ENCODE results near the gene CERS1.

Gene CERS1

GRCh38 chr19:18876865-18877264, 19.1 kb downstream of the CERS1 start (continued):
- TF ChIP-seq BCL6B (tag by site-specific recombination; IDR thresholded peaks at IDR 0.05), result no peak

GRCh38 chr19:18875726-18876125, 20.2 kb downstream of the CERS1 start:
- no peak overlapping the region for H3K27ac ChIP-seq (ENCODE audit: extremely low read depth, low read depth, low read length)
- no peak overlapping the region for H3K4me3 ChIP-seq (ENCODE audit: low read depth, low read length)
- ChIA-PET CTCF (interaction anchor here (0.6 to 3.4 kb wide), 7 partner anchors 10 to 263 kb away, joined by 3 to 32 read pairs (median 3); partner anchors contain the start of gene TMEM59L), POLR2A (interaction anchor here (0.6 to 1.4 kb wide), 4 partner anchors 26 to 112 kb away, joined by 3 read pairs; partner anchors contain the start of genes COPE and DDX49)
- TF ChIP-seq OSR2 (tag by site-specific recombination; IDR thresholded peaks at IDR 0.05) (no peak), ZNF561 (tag by site-specific recombination; IDR thresholded peaks at IDR 0.05; ENCODE audit: borderline replicate concordance) (no peak), MZF1 (tag by site-specific recombination; IDR thresholded peaks at IDR 0.05; ENCODE audit: borderline replicate concordance) (no peak), ZNF148 (tag by site-specific recombination; IDR thresholded peaks at IDR 0.05; ENCODE audit: borderline replicate concordance) (no peak)
- H3K9me3 ChIP-seq (ENCODE audit: control insufficient read depth, insufficient read depth, low read depth, low read length), result no peaks in the 10 kb centered on the region
- peaks cover 5% of the 10 kb centered on the region for H3K4me1 ChIP-seq (ENCODE audit: control insufficient read depth, insufficient read depth, low read length)
- peaks cover 7 to 58% of the 10 kb centered on the region in 2 experiments; a peak in 2 of 3 replicates for H3K36me3 ChIP-seq (ENCODE audit: control insufficient read depth in 2 of 2, insufficient read depth in 1 of 2, low read length in 2 of 2)

GRCh38 chr19:18871543-18871942, 24.4 kb downstream of the CERS1 start:
- Histone ChIP-seq H3K4me3 (ENCODE audit: low read depth, low read length) (no peak overlapping the region), H3K27ac (ENCODE audit: extremely low read depth, low read depth, low read length) (no peak overlapping the region), H3K9me3 (ENCODE audit: control insufficient read depth, insufficient read depth, low read depth, low read length) (no peaks in the 10 kb centered on the region), H3K36me3 (ENCODE audit: control insufficient read depth in 2 of 2, insufficient read depth in 1 of 2, low read length in 2 of 2) (peaks cover 4 to 46% of the 10 kb centered on the region in 2 experiments; a peak in 2 of 3 replicates), H3K4me1 (ENCODE audit: control insufficient read depth, insufficient read depth, low read length) (peaks cover 5% of the 10 kb centered on the region)
- CTCF ChIA-PET, result interaction anchor here (0.7 to 1.6 kb wide), 3 partner anchors 8 to 15 kb away, joined by 3 to 5 read pairs (median 4); no protein-coding TSS in a partner anchor
- TF ChIP-seq PRDM1 (tag by site-specific recombination; IDR thresholded peaks at IDR 0.05) (no peak), TRIM28 (IDR thresholded peaks at IDR 0.05; ENCODE audit: borderline replicate concordance, low read length) (peak; percentile 12; the same call in 1 of the 2 replicates), ZNF645 (tag by site-specific recombination; IDR thresholded peaks at IDR 0.05) (no peak), ZNF175 (tag by site-specific recombination; IDR thresholded peaks at IDR 0.05) (no peak), ZNF280C (tag by site-specific recombination; IDR thresholded peaks at IDR 0.05) (no peak), ZNF341 (tag by site-specific recombination; IDR thresholded peaks at IDR 0.05; ENCODE audit: low read depth) (peak; percentile 60; the same call in 1 of the 2 replicates), ZNF830 (tag by site-specific recombination; IDR thresholded peaks at IDR 0.05; ENCODE audit: low read depth) (no peak), ZNF670 (tag by site-specific recombination; IDR thresholded peaks at IDR 0.05; ENCODE audit: low read depth) (no peak), ZNF76 (tag by site-specific recombination; IDR thresholded peaks at IDR 0.05; ENCODE audit: borderline replicate concordance, low read depth) (no peak), GFI1B (tag by site-specific recombination; IDR thresholded peaks at IDR 0.05) (no peak), ZBTB8A (tag by site-specific recombination; IDR thresholded peaks at IDR 0.05) (peak; percentile 44), ZBTB17 (tag by site-specific recombination; IDR thresholded peaks at IDR 0.05) (no peak), ZNF202 (tag by site-specific recombination; IDR thresholded peaks at IDR 0.05; ENCODE audit: borderline replicate concordance) (no peak), ZNF48 (tag by site-specific recombination; IDR thresholded peaks at IDR 0.05) (no peak), ZNF623 (tag by site-specific recombination; IDR thresholded peaks at IDR 0.05) (no peak), ZNF366 (tag by site-specific recombination; conservative IDR thresholded peaks at IDR 0.05) (no peak), ZNF791 (tag by site-specific recombination; IDR thresholded peaks at IDR 0.05) (no peak), ZNF530 (tag by site-specific recombination; IDR thresholded peaks at IDR 0.05; ENCODE audit: low read depth) (no peak), KLF10 (tag by site-specific recombination; IDR thresholded peaks at IDR 0.05) (no peak)
- POLR2A ChIA-PET, result interaction anchor here (1.2 kb wide), 1 partner anchor 8 kb away, joined by 7 read pairs; no protein-coding TSS in a partner anchor

All from HEK293 (cell line).